Measurements from ENCODE around the gene MAN2C1.
"Not testable (repeated sequence)": the region's sequence is repeated elsewhere in the genome, so short reads cannot be mapped to it uniquely, and the experiment has no call there.

MAN2C1 gene

GRCh38 chr15:75314552-75315290 lies 53.7 kb downstream of the MAN2C1 start:
- no peak for DNase-seq (ENCODE audit: low spot score)
- H3K14ac ChIP-seq (ENCODE audit: low read length), result no peak overlapping the region
- no peak overlapping the region for H3K23ac ChIP-seq (ENCODE audit: low read depth, low read length, poor library complexity)
- H2BK120ac ChIP-seq (ENCODE audit: low read depth, low read length), result no peak overlapping the region
- no peak overlapping the region for H3K18ac ChIP-seq (ENCODE audit: low read length)
- H4K91ac ChIP-seq (ENCODE audit: low read depth, low read length, poor library complexity), result no peak overlapping the region
- H2AFZ ChIP-seq (ENCODE audit: low read length), result no peak overlapping the region
- no peaks in the 10 kb centered on the region for H3K4me1 ChIP-seq (ENCODE audit: control insufficient read depth in 2 of 2, insufficient read depth in 1 of 2, low read depth in 1 of 2, low read length in 2 of 2)
- peaks cover 0 to 14% (median 0%) of the 10 kb centered on the region in 3 experiments for H3K27me3 ChIP-seq (ENCODE audit: control insufficient read depth in 3 of 3, insufficient read depth in 3 of 3, low read depth in 1 of 3, low read length in 3 of 3)
- H3K4me3 ChIP-seq (ENCODE audit: low read length in 2 of 2), result no peak overlapping the region
- no peak overlapping the region for H2BK12ac ChIP-seq (ENCODE audit: low read length)
- no peak overlapping the region for H2BK5ac ChIP-seq (ENCODE audit: low read length)
- H3K9me3 ChIP-seq (replicated peaks in 1 of 2; ENCODE audit: control insufficient read depth in 2 of 2, insufficient read depth in 1 of 2, low read depth in 1 of 2, low read length in 2 of 2), result no peaks in the 10 kb centered on the region
- H4K8ac ChIP-seq (ENCODE audit: low read depth, low read length), result no peak overlapping the region
- no peak overlapping the region for H2BK15ac ChIP-seq (ENCODE audit: low read length)
- no CpG with 5 or more reads among the region's 5 CpGs for WGBS, 2 donors (ENCODE audit: extremely low coverage in 2 of 2, insufficient read length in 2 of 2, insufficient replicate concordance in 1 of 2)
- H3K36me3 ChIP-seq (replicated peaks in 1 of 2; ENCODE audit: control insufficient read depth in 2 of 2, insufficient read depth in 2 of 2, low read length in 2 of 2), result no peaks in the 10 kb centered on the region
- H3K4me2 ChIP-seq (ENCODE audit: insufficient read depth, low read length, poor library complexity, severe bottlenecking), result no peak overlapping the region
- H3K9ac ChIP-seq (ENCODE audit: low read depth, low read length, poor library complexity), result no peak overlapping the region
- H2AK5ac ChIP-seq (ENCODE audit: low read depth, low read length), result no peak overlapping the region
- H3K27ac ChIP-seq (replicated peaks; ENCODE audit: low read length), result no peak overlapping the region
- peaks cover 2% of the 10 kb centered on the region for H3K79me1 ChIP-seq (ENCODE audit: low read depth, low read length)
- no peak overlapping the region for H3K4ac ChIP-seq (ENCODE audit: low read length)

GRCh38 chr15:75313116-75313845 lies 55.1 kb downstream of the MAN2C1 start:
- Histone ChIP-seq H3K27me3 (ENCODE audit: control insufficient read depth in 3 of 3, insufficient read depth in 3 of 3, low read depth in 1 of 3, low read length in 3 of 3) (peaks cover 0 to 16% (median 3%) of the 10 kb centered on the region in 3 experiments), H2BK120ac (ENCODE audit: low read depth, low read length) (no peak overlapping the region), H3K4me3 (ENCODE audit: low read length in 2 of 2) (no peak overlapping the region), H3K27ac (replicated peaks; ENCODE audit: low read length) (no peak overlapping the region), H3K4me1 (ENCODE audit: control insufficient read depth in 2 of 2, insufficient read depth in 1 of 2, low read depth in 1 of 2, low read length in 2 of 2) (no peaks in the 10 kb centered on the region), H2BK5ac (ENCODE audit: low read length) (no peak overlapping the region), H2BK15ac (ENCODE audit: low read length) (no peak overlapping the region), H3K9ac (ENCODE audit: low read depth, low read length, poor library complexity) (no peak overlapping the region), H3K4me2 (ENCODE audit: insufficient read depth, low read length, poor library complexity, severe bottlenecking) (no peak overlapping the region), H2AFZ (ENCODE audit: low read length) (no peak overlapping the region), H4K8ac (ENCODE audit: low read depth, low read length) (no peak overlapping the region), H3K4ac (ENCODE audit: low read length) (no peak overlapping the region), H3K23ac (ENCODE audit: low read depth, low read length, poor library complexity) (no peak overlapping the region), H2BK12ac (ENCODE audit: low read length) (no peak overlapping the region), H3K79me1 (ENCODE audit: low read depth, low read length) (peaks cover 2% of the 10 kb centered on the region), H3K36me3 (replicated peaks in 1 of 2; ENCODE audit: control insufficient read depth in 2 of 2, insufficient read depth in 2 of 2, low read length in 2 of 2) (no peaks in the 10 kb centered on the region), H2AK5ac (ENCODE audit: low read depth, low read length) (peak overlapping the region; percentile 63), H3K14ac (ENCODE audit: low read length) (no peak overlapping the region), H4K91ac (ENCODE audit: low read depth, low read length, poor library complexity) (no peak overlapping the region), H3K9me3 (replicated peaks in 1 of 2; ENCODE audit: control insufficient read depth in 2 of 2, insufficient read depth in 1 of 2, low read depth in 1 of 2, low read length in 2 of 2) (no peaks in the 10 kb centered on the region), H3K18ac (ENCODE audit: low read length) (no peak overlapping the region)
- no CpG with 5 or more reads among the region's 13 CpGs for WGBS, 2 donors (ENCODE audit: extremely low coverage in 2 of 2, insufficient read length in 2 of 2, insufficient replicate concordance in 1 of 2)
- no peak for DNase-seq (ENCODE audit: low spot score)

- H2AK5ac ChIP-seq (ENCODE audit: low read depth, low read length); H3K36me3 ChIP-seq (replicated peaks in 1 of 2; ENCODE audit: control insufficient read depth in 2 of 2, insufficient read depth in 2 of 2, low read length in 2 of 2); H2BK120ac ChIP-seq (ENCODE audit: low read depth, low read length); H2BK12ac ChIP-seq (ENCODE audit: low read length); H4K91ac ChIP-seq (ENCODE audit: low read depth, low read length, poor library complexity); H2BK5ac ChIP-seq (ENCODE audit: low read length); H3K9me3 ChIP-seq (replicated peaks in 1 of 2; ENCODE audit: control insufficient read depth in 2 of 2, insufficient read depth in 1 of 2, low read depth in 1 of 2, low read length in 2 of 2); H2AFZ ChIP-seq (ENCODE audit: low read length); H3K4ac ChIP-seq (ENCODE audit: low read length); H3K4me1 ChIP-seq (ENCODE audit: control insufficient read depth in 2 of 2, insufficient read depth in 1 of 2, low read depth in 1 of 2, low read length in 2 of 2); H3K4me3 ChIP-seq (ENCODE audit: low read length in 2 of 2); H3K18ac ChIP-seq (ENCODE audit: low read length); H4K8ac ChIP-seq (ENCODE audit: low read depth, low read length); H3K23ac ChIP-seq (ENCODE audit: low read depth, low read length, poor library complexity); H3K79me1 ChIP-seq (ENCODE audit: low read depth, low read length); H3K4me2 ChIP-seq (ENCODE audit: insufficient read depth, low read length, poor library complexity, severe bottlenecking); H3K9ac ChIP-seq (ENCODE audit: low read depth, low read length, poor library complexity); H2BK15ac ChIP-seq (ENCODE audit: low read length); H3K27ac ChIP-seq (replicated peaks; ENCODE audit: low read length); DNase-seq (ENCODE audit: low spot score): not testable (repeated sequence)
- peaks cover 0 to 23% (median 7%) of the 10 kb centered on the region in 3 experiments for H3K27me3 ChIP-seq (ENCODE audit: control insufficient read depth in 3 of 3, insufficient read depth in 3 of 3, low read depth in 1 of 3, low read length in 3 of 3)
- peak overlapping the region; percentile 21 for H3K14ac ChIP-seq (ENCODE audit: low read length)
- no CpG with 5 or more reads among the region's 1 CpG for WGBS, 2 donors (ENCODE audit: extremely low coverage in 2 of 2, insufficient read length in 2 of 2, insufficient replicate concordance in 1 of 2)
Observed at GRCh38 chr15:75312548-75312947, 55.9 kb downstream of the MAN2C1 start.

- Histone ChIP-seq H3K79me1 (ENCODE audit: low read depth, low read length) (peaks cover 2% of the 10 kb centered on the region), H3K23ac (ENCODE audit: low read depth, low read length, poor library complexity) (no peak overlapping the region), H3K9ac (ENCODE audit: low read depth, low read length, poor library complexity) (no peak overlapping the region), H3K18ac (ENCODE audit: low read length) (no peak overlapping the region), H3K14ac (ENCODE audit: low read length) (no peak overlapping the region), H3K27me3 (ENCODE audit: control insufficient read depth in 3 of 3, insufficient read depth in 3 of 3, low read depth in 1 of 3, low read length in 3 of 3) (peaks cover 0 to 38% (median 7%) of the 10 kb centered on the region in 3 experiments), H3K4me1 (ENCODE audit: control insufficient read depth in 2 of 2, insufficient read depth in 1 of 2, low read depth in 1 of 2, low read length in 2 of 2) (no peaks in the 10 kb centered on the region), H2AK5ac (ENCODE audit: low read depth, low read length) (no peak overlapping the region), H3K4me3 (ENCODE audit: low read length in 2 of 2) (no peak overlapping the region), H3K4me2 (ENCODE audit: insufficient read depth, low read length, poor library complexity, severe bottlenecking) (no peak overlapping the region), H2BK15ac (ENCODE audit: low read length) (no peak overlapping the region), H2BK120ac (ENCODE audit: low read depth, low read length) (no peak overlapping the region), H4K91ac (ENCODE audit: low read depth, low read length, poor library complexity) (no peak overlapping the region), H3K4ac (ENCODE audit: low read length) (no peak overlapping the region), H2BK5ac (ENCODE audit: low read length) (no peak overlapping the region), H2AFZ (ENCODE audit: low read length) (no peak overlapping the region), H3K36me3 (replicated peaks in 1 of 2; ENCODE audit: control insufficient read depth in 2 of 2, insufficient read depth in 2 of 2, low read length in 2 of 2) (no peaks in the 10 kb centered on the region), H3K27ac (replicated peaks; ENCODE audit: low read length) (no peak overlapping the region), H2BK12ac (ENCODE audit: low read length) (no peak overlapping the region), H4K8ac (ENCODE audit: low read depth, low read length) (no peak overlapping the region), H3K9me3 (replicated peaks in 1 of 2; ENCODE audit: control insufficient read depth in 2 of 2, insufficient read depth in 1 of 2, low read depth in 1 of 2, low read length in 2 of 2) (no peaks in the 10 kb centered on the region)
- no peak for DNase-seq (ENCODE audit: low spot score)
Observed at GRCh38 chr15:75309711-75310110, 58.7 kb downstream of the MAN2C1 start.

Measured in neuronal stem cell (in vitro differentiated cells).